Sigmoid colon (tissue), 7 donors: Measurements from ENCODE around the gene SERPING1. TPM values are rescaled to one million over a fixed set of nuclear protein-coding genes. Genes with fewer than 3 reads are reported as not detected.

Source experiments
- DNase-seq: peaks from one replicate; pipeline ENCODE4 v3.0.0-alpha.2; 2019
- H3K27ac ChIP-seq, 4 donors: fragments of 200-600 bp; sonication (generic); one replicate each; pipeline ENCODE4 v1.5.1; 2016 to 2019; ENCODE audit warnings: mild to moderate bottlenecking in 1 of 4
- H3K27me3 ChIP-seq, 3 donors: fragments of 200-600 bp; sonication (generic); one replicate each; pipeline ENCODE4 v1.5.1; 2019; ENCODE audit warnings: mild to moderate bottlenecking in 1 of 3
- H3K36me3 ChIP-seq, 4 donors: fragments of 200-600 bp; sonication (generic); one replicate each; pipeline ENCODE4 v1.5.1; 2016 to 2019
- H3K4me1 ChIP-seq, 4 donors: fragments of 200-600 bp; sonication (generic); one replicate each; pipeline ENCODE4 v1.5.1; 2017 to 2019
- H3K4me3 ChIP-seq, 4 donors: fragments of 200-600 bp; sonication (generic); one replicate each; pipeline ENCODE4 v1.5.1; 2017 to 2019; ENCODE audit warnings: mild to moderate bottlenecking in 2 of 4, moderate library complexity in 1 of 4
- H3K9me3 ChIP-seq, 4 donors: fragments of 200-600 bp in 3 of 4; sonication (generic) in 3 of 4; one replicate each; pipeline versions ENCODE4 v1.5.1 to v1.6.1; 2013 to 2019
- CTCF ChIP-seq, 4 experiments: fragments of 450-650 bp in 3 of 4; fragments of 200-600 bp in 1 of 4; IDR thresholded peaks; one replicate each; pipeline ENCODE4 v1.5.1; 2016 to 2019; ENCODE audit warnings: antibody characterized with exemption in 4 of 4, mild to moderate bottlenecking in 3 of 4, moderate library complexity in 2 of 4
- EP300 ChIP-seq, 4 donors: sonication (generic); formaldehyde crosslinking; IDR thresholded peaks; one replicate each; pipeline ENCODE4 v1.6.1; 2017; ENCODE audit warnings: antibody characterized with exemption in 4 of 4
- POLR2A ChIP-seq, 2 donors: fragments of 450-650 bp; IDR thresholded peaks; one replicate each; pipeline ENCODE4 v1.6.1; 2016; ENCODE audit warnings: antibody characterized with exemption in 2 of 2, mild to moderate bottlenecking in 2 of 2, moderate library complexity in 2 of 2
- POLR2AphosphoS5 ChIP-seq, 4 donors: sonication (generic); formaldehyde crosslinking; IDR thresholded peaks; one replicate each; pipeline ENCODE4 v1.6.1; 2017; ENCODE audit warnings: antibody characterized with exemption in 4 of 4
- WGBS, 2 donors: extraction: QIAGEN DNeasy Blood & Tissue Kit; methylation state at CpG; one replicate each; pipeline ENCODE4 v1.1.7; 2013; 5-methylcytosine and 5-hydroxymethylcytosine counted together
- intact Hi-C: fragments of 100-400 bp; cut with DNase I; formaldehyde crosslinking; loops from one replicate; pipeline ENCODE4 v1.15.1; 2023
- polyA plus RNA-seq, 3 donors: library from polyadenylated mRNA; stranded (reverse); fragments of 200-250 nt; gene quantifications; one replicate each; pipeline ENCODE4 v1.2.3, GENCODE V29; 2013
- total RNA-seq, 4 donors: library from RNA; depleted of rRNA; stranded (reverse); fragments of >200 nt; gene quantifications; one replicate each; pipeline ENCODE4 v1.1.0, GENCODE V29; 2016
- donor health status: healthy with polysubstance abuse.
- donor health status: Bipolar disorder and iron deficiency.
- donor health status: healthy.

Gene SERPING1
- total and polyA plus RNA-seq, 7 donors = 24.5 to 397 (median 214) TPM

- intact Hi-C loops = loop anchor here (2.0 kb wide), 1 partner anchor 181 kb away; no protein-coding TSS in a partner anchor
- DNase-seq = no peak
- H3K4me3 ChIP-seq = peak overlapping the region in 1 of 4 donors; percentile 91
- WGBS, 2 donors = 63 to 76% methylated on average over 9 of the region's 9 CpGs
- no peaks in the 10 kb centered on the region for H3K9me3 ChIP-seq
- peak overlapping the region in 3 of 4 donors; percentile 33 to 86 (median 86) for H3K27ac ChIP-seq
- H3K4me1 ChIP-seq = peaks cover 0 to 45% (median 43%) of the 10 kb centered on the region in 4 donors
- TF ChIP-seq POLR2A (IDR thresholded peaks at IDR 0.05) (no peak), EP300 (IDR thresholded peaks at IDR 0.05) (no peak), POLR2AphosphoS5 (IDR thresholded peaks at IDR 0.05) (no peak), CTCF (IDR thresholded peaks at IDR 0.05) (no peak)
- H3K36me3 ChIP-seq = no peaks in the 10 kb centered on the region
- H3K27me3 ChIP-seq = no peaks in the 10 kb centered on the region
Observed at GRCh38 chr11:57640068-57640800, 42.7 kb downstream of the SERPING1 start.

GRCh38 chr11:57641011-57641807 is 43.7 kb downstream of the SERPING1 start:
- intact Hi-C loops = loop anchor here (1.0 to 2.0 kb wide), 2 partner anchors 73 to 182 kb away; no protein-coding TSS in a partner anchor
- H3K27ac ChIP-seq = peak overlapping the region in 1 of 4 donors; percentile 1

DNA sequence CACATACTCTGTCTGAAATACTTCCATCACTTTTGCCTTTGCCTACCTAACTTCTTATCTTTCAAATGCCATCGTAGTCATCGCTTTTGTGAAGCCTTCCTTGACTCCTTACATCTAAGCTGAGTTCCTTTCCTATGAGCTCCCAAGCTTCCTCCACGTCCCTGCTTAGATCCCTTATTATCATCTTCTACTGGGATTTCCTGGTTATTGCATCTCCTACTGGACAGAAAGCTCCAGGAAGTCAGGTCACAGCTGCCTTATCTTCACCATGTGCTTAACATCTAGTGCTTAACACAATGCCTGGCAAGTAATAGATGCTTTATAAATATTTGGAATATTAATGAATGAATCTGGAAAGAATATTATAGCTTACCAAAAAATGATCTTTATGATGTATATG is 46.3 kb downstream of the SERPING1 start:
- Histone ChIP-seq H3K4me1 (peaks cover 0 to 67% (median 66%) of the 10 kb centered on the region in 4 donors), H3K36me3 (no peaks in the 10 kb centered on the region)
- TF ChIP-seq POLR2A (IDR thresholded peaks at IDR 0.05) = no peak
- TF ChIP-seq POLR2AphosphoS5 (IDR thresholded peaks at IDR 0.05) = no peak

More at GRCh38 chr11:57641011-57641807, 43.7 kb downstream of the SERPING1 start:
- peak; percentile 17 to 45 (median 35) for TF ChIP-seq CTCF (IDR thresholded peaks at IDR 0.05)
- TF ChIP-seq POLR2A (IDR thresholded peaks at IDR 0.05) = no peak
- WGBS, 2 donors = 54 to 69% methylated on average over 7 of the region's 7 CpGs
- Histone ChIP-seq H3K27me3 (peaks cover 0 to 9% (median 4%) of the 10 kb centered on the region in 3 donors), H3K36me3 (no peaks in the 10 kb centered on the region), H3K9me3 (no peaks in the 10 kb centered on the region), H3K4me3 (no peak overlapping the region), H3K4me1 (peaks cover 0 to 54% (median 52%) of the 10 kb centered on the region in 4 donors)
- peak; percentile 68 for DNase-seq

GRCh38 chr11:57644748-57645688 is 47.5 kb downstream of the SERPING1 start:
- H3K27me3 ChIP-seq = peaks cover 32 to 47% (median 33%) of the 10 kb centered on the region in 3 donors
- intact Hi-C loops = no loop called here
- 8 to 14% methylated on average over 17 of the region's 17 CpGs for WGBS, 2 donors

More for the DNA sequence above, 46.3 kb downstream of the SERPING1 start:
- WGBS, 2 donors = 71 to 78% methylated on average over 3 of the region's 3 CpGs
- no peak overlapping the region for H3K4me3 ChIP-seq
- DNase-seq = no peak
- H3K9me3 ChIP-seq = no peaks in the 10 kb centered on the region
- H3K27ac ChIP-seq = no peak overlapping the region
- intact Hi-C loops = no loop called here
- peaks cover 24 to 35% (median 28%) of the 10 kb centered on the region in 3 donors for H3K27me3 ChIP-seq

More at GRCh38 chr11:57644748-57645688, 47.5 kb downstream of the SERPING1 start:
- peak; percentile 91 for DNase-seq
- Histone ChIP-seq H3K36me3 (no peaks in the 10 kb centered on the region), H3K9me3 (no peaks in the 10 kb centered on the region), H3K27ac (peak overlapping the region; percentile 8 to 56 (median 35)), H3K4me1 (peaks cover 0 to 67% (median 66%) of the 10 kb centered on the region in 4 donors), H3K4me3 (no peak overlapping the region)
- TF ChIP-seq POLR2A (IDR thresholded peaks at IDR 0.05) (no peak), EP300 (IDR thresholded peaks at IDR 0.05) (no peak), CTCF (IDR thresholded peaks at IDR 0.05) (peak; percentile 75 to 94 (median 80))
